Measurements from ENCODE around the gene PLEKHH2.

- TF ChIP-seq POLR2AphosphoS5 (IDR thresholded peaks at IDR 0.05; ENCODE audit: low read depth) (no peak), CTCF (IDR thresholded peaks at IDR 0.05; ENCODE audit: insufficient read depth, low read length) (no peak)
These were observed 126.0 kb downstream of the PLEKHH2 start for GRCh38 chr2:43763091-43763490.

Data from HL-60 (cell line).